GM12878 (cell line): ENCODE measurements around the gene COL21A1. TPM values are rescaled to one million over a fixed set of nuclear protein-coding genes. Genes with fewer than 3 reads are reported as not detected.
"Not testable (repeated sequence)": the region's sequence is repeated elsewhere in the genome, so short reads cannot be mapped to it uniquely, and the experiment has no call there.

Source experiments
- ATAC-seq: fragments of 200-7000 bp; cut with Tn5 transposase; 3 replicates; pipeline ENCODE4 v1.9.1; 2020; ENCODE audit warnings: mild to moderate bottlenecking, moderate library complexity
- BruUV-seq: library from RNA; stranded (reverse); fragments of 400-500 nt; replicated peaks from 2 replicates; lab custom pipeline; 2021; lab: Mats Ljungman, UMichigan
- CTCF ChIA-PET: fragments of 300-600 bp; sonication (Branson Sonifier 250); formaldehyde crosslinking; extraction: SDS; loops from one replicate; lab custom pipeline; 2021; ENCODE audit warnings: inconsistent platforms; lab: Yijun Ruan, JAX
- POLR2A ChIA-PET: fragments of 350-600 bp; formaldehyde crosslinking; extraction: SDS; loops from one replicate; lab custom pipeline; 2021; ENCODE audit warnings: inconsistent platforms; lab: Charles Lee
- RAD21 ChIA-PET: fragments of 300-600 bp; sonication (Branson Sonifier 250); formaldehyde crosslinking; loops from one replicate; lab custom pipeline; 2023; ENCODE audit warnings: antibody characterized with exemption; ENCODE audit not compliant: unreplicated experiment; lab: Charles Lee
- SMC1A ChIA-PET: fragments of 300-600 bp; sonication (Branson Sonifier 250); formaldehyde crosslinking; loops from one replicate; lab custom pipeline; 2023; ENCODE audit not compliant: unreplicated experiment, uncharacterized antibody; lab: Charles Lee
- DNase-seq: peaks from one replicate; pipeline ENCODE4 v3.0.0-alpha.2; 2011; ENCODE audit warnings: low read depth, low spot score
- FAIRE-seq: peaks from 3 replicates; lab custom pipeline; 2011; peaks lifted over from hg19 to GRCh38; lab: Jason Lieb, UNC
- H2AFZ ChIP-seq: 2 replicates; pipeline ENCODE4 v1.6.0; 2011; ENCODE audit warnings: low read depth, low read length, control low read depth; ENCODE audit not compliant: control insufficient read depth
- H3K27ac ChIP-seq: 2 replicates; pipeline ENCODE4 v1.5.1; 2011; ENCODE audit warnings: control low read depth; ENCODE audit not compliant: control insufficient read depth, insufficient read depth
- H3K27me3 ChIP-seq, 2 experiments: replicated peaks in 1 of 2; 2 replicates each; pipeline versions ENCODE4 v1.6.0 to v1.6.1; 2011; ENCODE audit warnings: low read length in 1 of 2; ENCODE audit not compliant: control insufficient read depth in 2 of 2, insufficient read depth in 2 of 2
- H3K36me3 ChIP-seq, 2 experiments: 2 replicates each; pipeline ENCODE4 v1.5.1; 2011; ENCODE audit warnings: low read length in 1 of 2; ENCODE audit not compliant: control insufficient read depth in 2 of 2, insufficient read depth in 2 of 2
- H3K4me1 ChIP-seq: 2 replicates; pipeline ENCODE4 v1.6.1; 2011; ENCODE audit warnings: mild to moderate bottlenecking, low read length, moderate library complexity, mixed read lengths; ENCODE audit not compliant: control insufficient read depth, insufficient read depth
- H3K4me2 ChIP-seq: 2 replicates; pipeline ENCODE4 v1.6.0; 2011; ENCODE audit warnings: control low read depth; ENCODE audit not compliant: control insufficient read depth, insufficient read depth
- H3K4me3 ChIP-seq: fragments of 200-600 bp; sonication (generic); 2 replicates; pipeline ENCODE4 v1.5.1; 2016
- H3K79me2 ChIP-seq: 2 replicates; pipeline ENCODE4 v1.6.0; 2011; ENCODE audit warnings: low read length; ENCODE audit not compliant: control insufficient read depth, insufficient read depth
- H3K9ac ChIP-seq: 2 replicates; pipeline ENCODE4 v1.8.0; 2011; ENCODE audit warnings: low read length, control low read depth, mixed read lengths; ENCODE audit not compliant: control insufficient read depth, insufficient read depth
- H3K9me3 ChIP-seq: replicated peaks from 3 replicates; pipeline ENCODE4 v1.5.1; 2011; ENCODE audit warnings: mild to moderate bottlenecking, low read length; ENCODE audit not compliant: control insufficient read depth, insufficient read depth
- H4K20me1 ChIP-seq: 2 replicates; pipeline ENCODE4 v1.6.0; 2011; ENCODE audit not compliant: control insufficient read depth, insufficient read depth
- CREM ChIP-seq: IDR thresholded peaks from 2 replicates; pipeline ENCODE4 v1.6.1; 2014; ENCODE audit warnings: antibody characterized with exemption, low read depth
- EZH2 ChIP-seq: IDR thresholded peaks from 2 replicates; pipeline ENCODE4 v1.6.1; 2012; ENCODE audit warnings: low read depth, mild to moderate bottlenecking, control low read depth, inconsistent platforms, low read length, borderline replicate concordance; ENCODE audit not compliant: control insufficient read depth
- HCFC1 ChIP-seq: fragments of 150-350 bp; IDR thresholded peaks from 2 replicates; pipeline ENCODE4 v1.6.1; 2014; ENCODE audit warnings: low read length
- PKNOX1 ChIP-seq: fragments of 450-650 bp; IDR thresholded peaks from 2 replicates; pipeline ENCODE4 v1.6.1; 2016; ENCODE audit warnings: mild to moderate bottlenecking
- RAD21 ChIP-seq: IDR thresholded peaks from 2 replicates; pipeline ENCODE4 v1.6.1; 2011; ENCODE audit warnings: mild to moderate bottlenecking, low read depth, low read length, moderate library complexity; ENCODE audit not compliant: insufficient read depth
- TAF1 ChIP-seq: IDR thresholded peaks from 2 replicates; pipeline ENCODE4 v1.6.1; 2011; ENCODE audit warnings: mild to moderate bottlenecking, low read depth, low read length, borderline replicate concordance
- ZBTB40 ChIP-seq: fragments of 450-650 bp; IDR thresholded peaks from 2 replicates; pipeline ENCODE4 v1.6.1; 2016; ENCODE audit warnings: mild to moderate bottlenecking, moderate library complexity, borderline replicate concordance
- ZNF207 ChIP-seq: fragments of 450-650 bp; IDR thresholded peaks from 2 replicates; pipeline ENCODE4 v1.6.1; 2014; ENCODE audit warnings: antibody characterized with exemption, mild to moderate bottlenecking, borderline replicate concordance
- ZNF217 ChIP-seq: fragments of 450-650 bp; IDR thresholded peaks from 2 replicates; pipeline ENCODE4 v1.6.1; 2017; ENCODE audit warnings: antibody characterized with exemption, mild to moderate bottlenecking
- WGBS: methylation state at CpG from one replicate; pipeline ENCODE4 v1.1.6; 2016; ENCODE audit warnings: low lambda C conversion rate; ENCODE audit not compliant: insufficient replicate concordance, insufficient coverage; ENCODE audit errors: missing lambda C conversion rate; 5-methylcytosine and 5-hydroxymethylcytosine counted together
- in situ Hi-C: fragments of 300-500 bp; cut with MboI; formaldehyde crosslinking; loops from 9 replicates; pipeline ENCODE4 v1.14.3; 2018; ENCODE audit warnings: mixed read lengths
- intact Hi-C: fragments of 100-400 bp; cut with micrococcal nuclease; formaldehyde crosslinking; loops from one replicate; pipeline ENCODE4 v1.14.2; 2022; ENCODE audit not compliant: unreplicated experiment
- polyA plus RNA-seq, 11 experiments: library from polyadenylated mRNA; depleted of rRNA in 4 of 11; unstranded in 6 of 11; stranded (reverse) in 5 of 11; fragments of >200 nt; fragmentation: Nextera tagmentation in 4 of 11; fragmentation: Illumina TruSeq in 1 of 11; extraction: Ambion mirVana in 4 of 11; extraction: Trizol in 1 of 11; gene quantifications; 1 replicate in 1 of 11; 2 replicates in 10 of 11; pipeline versions ENCODE4 v1.2.1 to v1.2.3, GENCODE V29; 2011 to 2016; ENCODE audit warnings: inconsistent platforms in 2 of 11, missing spikeins in 2 of 11, low read depth in 1 of 11
- total RNA-seq, 4 experiments: library from RNA; depleted of rRNA in 3 of 4; stranded (reverse); fragments of >200 nt in 3 of 4; fragmentation: Illumina TruSeq in 1 of 4; extraction: Trizol in 1 of 4; gene quantifications; 2 replicates each; pipeline versions ENCODE4 v1.2.1 to v1.2.3, GENCODE V29; 2013 to 2021

Gene COL21A1
- total and polyA plus RNA-seq, 10 of the 15 experiments (the other 5 are each of a cell fraction or from before 2014, with no cell fraction given): 0.10 TPM; not detected in 9

GRCh38 chr6:56017198-56017597 is 230.2 kb downstream of the COL21A1 start:
- Histone ChIP-seq H3K27ac (no peak overlapping the region), H4K20me1 (no peaks in the 10 kb centered on the region), H3K36me3 (no peaks in the 10 kb centered on the region), H3K4me1 (no peaks in the 10 kb centered on the region), H3K4me2 (no peak overlapping the region), H3K27me3 (no peaks in the 10 kb centered on the region), H3K79me2 (no peaks in the 10 kb centered on the region), H3K4me3 (no peak overlapping the region), H3K9me3 (no peaks in the 10 kb centered on the region), H2AFZ (no peak overlapping the region), H3K9ac (no peak overlapping the region)
- no peak for DNase-seq
- 25% methylated on average over 2 of the region's 2 CpGs for WGBS
- in situ Hi-C loops (no loop called here), intact Hi-C loops (no loop called here)
- ChIA-PET SMC1A (no interaction called here), POLR2A (no interaction called here), RAD21 (no interaction called here), CTCF (no interaction called here)
- ATAC-seq: no peak
- FAIRE-seq: no peak
- BruUV-seq: no TSS peak
- TF ChIP-seq CREM (no peak), ZBTB40 (no peak), HCFC1 (no peak), ZNF217 (no peak), TAF1 (no peak), RAD21 (no peak), PKNOX1 (no peak), ZNF207 (no peak), EZH2 (no peak)

DNA sequence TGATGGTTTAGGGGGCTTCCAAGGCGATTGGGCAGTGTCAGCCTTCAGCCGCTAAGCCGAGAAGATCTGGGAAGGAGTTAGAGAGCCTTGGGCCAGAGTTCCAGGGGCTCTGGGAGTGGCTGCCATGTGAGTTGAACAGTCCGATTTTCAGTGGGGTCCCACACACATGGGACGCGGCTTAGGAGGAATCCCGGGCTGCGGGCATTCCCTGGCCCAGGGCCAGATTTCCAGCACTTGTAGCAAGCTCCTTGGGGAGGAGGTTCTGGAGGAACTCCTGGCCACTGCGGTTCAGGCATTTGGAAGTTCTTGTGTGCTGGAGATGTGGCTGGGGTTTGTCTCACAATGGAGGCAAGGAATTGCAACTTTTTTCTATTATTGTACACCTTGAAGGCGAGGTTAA is 233.3 kb downstream of the COL21A1 start:
- H2AFZ ChIP-seq, H3K9me3 ChIP-seq, H3K79me2 ChIP-seq, H3K27me3 ChIP-seq, RAD21 ChIA-PET, CTCF ChIA-PET, H3K9ac ChIP-seq, in situ Hi-C loops, H3K27ac ChIP-seq, DNase-seq, SMC1A ChIA-PET, BruUV-seq, intact Hi-C loops, ATAC-seq, POLR2A ChIA-PET, H3K4me1 ChIP-seq, FAIRE-seq, H3K4me2 ChIP-seq, H3K4me3 ChIP-seq, H3K36me3 ChIP-seq, H4K20me1 ChIP-seq: not testable (repeated sequence)
- 30% methylated on average over 10 of the region's 10 CpGs for WGBS
